Keratinocyte (primary cell): ENCODE data around the gene SERTAD4. TPM values are rescaled to one million over a fixed set of nuclear protein-coding genes. Genes with fewer than 3 reads are reported as not detected.
A peak's percentile ranks its signal among the peaks of the same experiment; 100 is the strongest.

Source experiments
- DNase-seq: peaks from one replicate; pipeline ENCODE4 v3.0.0-alpha.2; 2011; ENCODE audit warnings: low read depth, missing footprints, low spot score
- FAIRE-seq: peaks from 2 replicates; lab custom pipeline; 2011; peaks lifted over from hg19 to GRCh38; lab: Jason Lieb, UNC
- H2AFZ ChIP-seq: 2 replicates; pipeline ENCODE4 v1.6.0; 2012; ENCODE audit warnings: low read length, control low read depth, inconsistent platforms; ENCODE audit not compliant: control insufficient read depth
- H3K27ac ChIP-seq: 2 replicates; pipeline ENCODE4 v1.5.1; 2011; ENCODE audit warnings: low read length; ENCODE audit not compliant: control insufficient read depth, insufficient read depth
- H3K27me3 ChIP-seq: 3 replicates; pipeline ENCODE4 v1.6.0; 2011; ENCODE audit warnings: low read length; ENCODE audit not compliant: control insufficient read depth, insufficient read depth; ENCODE audit errors: extremely low read depth
- H3K36me3 ChIP-seq, 2 experiments: 2 replicates in 1 of 2; 3 replicates in 1 of 2; pipeline ENCODE4 v1.5.1; 2011; ENCODE audit warnings: low read length in 2 of 2, mild to moderate bottlenecking in 1 of 2; ENCODE audit not compliant: control insufficient read depth in 2 of 2, insufficient read depth in 2 of 2; ENCODE audit errors: extremely low read depth in 1 of 2
- H3K4me1 ChIP-seq: 3 replicates; pipeline ENCODE4 v1.5.1; 2011; ENCODE audit warnings: low read length; ENCODE audit not compliant: control insufficient read depth, insufficient read depth; ENCODE audit errors: extremely low read depth
- H3K4me2 ChIP-seq: 3 replicates; pipeline ENCODE4 v1.6.0; 2011; ENCODE audit warnings: low read depth, low read length; ENCODE audit not compliant: control insufficient read depth, insufficient read depth; ENCODE audit errors: extremely low read depth
- H3K4me3 ChIP-seq, 3 experiments: fragments of 200-600 bp in 1 of 3; sonication (generic) in 1 of 3; 2 replicates in 2 of 3; 3 replicates in 1 of 3; pipeline ENCODE4 v1.5.1; 2011 to 2016; ENCODE audit warnings: low read length in 3 of 3, mild to moderate bottlenecking in 3 of 3, control low read depth in 2 of 3, inconsistent platforms in 1 of 3, low read depth in 1 of 3, mixed read lengths in 1 of 3, mixed run types in 1 of 3, moderate library complexity in 1 of 3; ENCODE audit not compliant: control insufficient read depth in 2 of 3, insufficient read depth in 2 of 3; ENCODE audit errors: extremely low read depth in 1 of 3
- H3K79me2 ChIP-seq: 2 replicates; pipeline ENCODE4 v1.6.0; 2012; ENCODE audit warnings: low read length; ENCODE audit not compliant: control insufficient read depth, insufficient read depth
- H3K9ac ChIP-seq: 3 replicates; pipeline ENCODE4 v1.6.0; 2011; ENCODE audit warnings: low read length; ENCODE audit not compliant: control insufficient read depth, insufficient read depth; ENCODE audit errors: extremely low read depth
- H3K9me1 ChIP-seq: 3 replicates; pipeline ENCODE4 v1.6.0; 2011; ENCODE audit warnings: low read length; ENCODE audit not compliant: control insufficient read depth, insufficient read depth; ENCODE audit errors: extremely low read depth
- H3K9me3 ChIP-seq: 2 replicates; pipeline ENCODE4 v1.5.1; 2012; ENCODE audit warnings: low read depth, low read length; ENCODE audit not compliant: control insufficient read depth
- H4K20me1 ChIP-seq: 3 replicates; pipeline ENCODE4 v1.6.0; 2011; ENCODE audit warnings: low read length; ENCODE audit not compliant: control insufficient read depth, insufficient read depth; ENCODE audit errors: extremely low read depth
- EZH2 ChIP-seq: IDR thresholded peaks from one replicate; pipeline ENCODE4 v1.6.1; 2012; ENCODE audit warnings: inconsistent platforms, mild to moderate bottlenecking, low read length, moderate library complexity
- dilution Hi-C: fragments of 300-500 bp; cut with MboI; formaldehyde crosslinking; loops from one replicate; pipeline ENCODE4 v1.7.0; 2020; ENCODE audit warnings: low sequenced_read_pairs; ENCODE audit not compliant: extremely low pct_ligation_motif_present
- polyA plus RNA-seq, 5 experiments: library from polyadenylated mRNA; depleted of rRNA in 3 of 5; stranded (reverse) in 3 of 5; stranded (forward) in 1 of 5; unstranded in 1 of 5; fragments of >200 nt; gene quantifications; 1 replicate in 1 of 5; 2 replicates in 3 of 5; 3 replicates in 1 of 5; pipeline versions ENCODE4 v1.2.1 to v1.2.3, GENCODE V29; 2011 to 2012; ENCODE audit warnings: missing spikeins in 2 of 5, low read depth in 1 of 5, low replicate concordance in 1 of 5
- TF ChIP-seq, protein P1 (sequence below), 3 experiments: IDR thresholded peaks in 1 of 3; conservative IDR thresholded peaks in 1 of 3; optimal IDR thresholded peaks in 1 of 3; 2 replicates in 2 of 3; 3 replicates in 1 of 3; pipeline versions ENCODE3 to v1.5.1; 2011; ENCODE audit warnings: low read length in 3 of 3, mild to moderate bottlenecking in 3 of 3, moderate library complexity in 2 of 3, control low read depth in 1 of 3, inconsistent platforms in 1 of 3; ENCODE audit not compliant: insufficient read depth in 2 of 3; ENCODE audit errors: extremely low read depth in 1 of 3

Gene SERTAD4
- polyA plus RNA-seq, 1 donor (not counting 4 experiments of a cell fraction or from before 2014, with no cell fraction given), result 3.4 TPM

DNA sequence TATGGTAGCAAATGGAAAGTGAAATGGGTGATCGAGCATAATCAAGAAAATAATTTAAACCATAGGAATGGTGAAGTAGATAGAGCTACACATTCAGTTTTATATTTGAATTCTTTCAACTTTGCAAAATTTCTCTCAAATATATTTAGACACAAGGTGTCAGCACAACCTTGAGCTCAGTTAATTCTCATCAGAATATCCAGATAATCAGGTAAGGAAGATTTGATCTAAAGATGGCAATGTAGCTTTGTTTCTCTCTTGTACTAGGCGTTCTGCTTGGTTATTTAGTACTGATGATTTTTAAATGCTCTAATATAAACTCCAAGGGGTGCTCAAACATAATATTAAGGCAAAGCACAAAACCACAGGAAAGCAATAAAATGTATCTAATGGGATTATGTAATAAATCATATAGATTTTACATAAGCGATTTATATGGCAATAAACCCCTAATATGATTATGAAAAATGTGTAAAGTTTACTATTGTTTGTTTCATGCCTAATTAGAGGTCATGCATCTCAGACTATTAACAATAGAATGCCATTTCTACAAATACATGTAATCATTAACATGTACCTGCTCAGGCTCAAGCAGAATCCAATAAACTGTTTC lies 32.4 kb upstream of the SERTAD4 start:
- Histone ChIP-seq H3K9me3 (peaks cover 3% of the 10 kb centered on the region), H3K9me1 (no peaks in the 10 kb centered on the region), H3K4me3 (no peak overlapping the region), H3K36me3 (no peaks in the 10 kb centered on the region), H2AFZ (no peak overlapping the region), H3K4me2 (no peak overlapping the region), H4K20me1 (no peaks in the 10 kb centered on the region), H3K27me3 (no peaks in the 10 kb centered on the region), H3K4me1 (peaks cover 6% of the 10 kb centered on the region), H3K9ac (no peak overlapping the region), H3K79me2 (no peaks in the 10 kb centered on the region), H3K27ac (no peak overlapping the region)
- dilution Hi-C loops, result no loop called here
- no peak for DNase-seq
- no peak for FAIRE-seq
- TF ChIP-seq EZH2, result no peak
- TF ChIP-seq, protein P1, sequence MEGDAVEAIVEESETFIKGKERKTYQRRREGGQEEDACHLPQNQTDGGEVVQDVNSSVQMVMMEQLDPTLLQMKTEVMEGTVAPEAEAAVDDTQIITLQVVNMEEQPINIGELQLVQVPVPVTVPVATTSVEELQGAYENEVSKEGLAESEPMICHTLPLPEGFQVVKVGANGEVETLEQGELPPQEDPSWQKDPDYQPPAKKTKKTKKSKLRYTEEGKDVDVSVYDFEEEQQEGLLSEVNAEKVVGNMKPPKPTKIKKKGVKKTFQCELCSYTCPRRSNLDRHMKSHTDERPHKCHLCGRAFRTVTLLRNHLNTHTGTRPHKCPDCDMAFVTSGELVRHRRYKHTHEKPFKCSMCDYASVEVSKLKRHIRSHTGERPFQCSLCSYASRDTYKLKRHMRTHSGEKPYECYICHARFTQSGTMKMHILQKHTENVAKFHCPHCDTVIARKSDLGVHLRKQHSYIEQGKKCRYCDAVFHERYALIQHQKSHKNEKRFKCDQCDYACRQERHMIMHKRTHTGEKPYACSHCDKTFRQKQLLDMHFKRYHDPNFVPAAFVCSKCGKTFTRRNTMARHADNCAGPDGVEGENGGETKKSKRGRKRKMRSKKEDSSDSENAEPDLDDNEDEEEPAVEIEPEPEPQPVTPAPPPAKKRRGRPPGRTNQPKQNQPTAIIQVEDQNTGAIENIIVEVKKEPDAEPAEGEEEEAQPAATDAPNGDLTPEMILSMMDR (optimal IDR thresholded peaks at IDR 0.05 in 1 of 3, IDR thresholded peaks at IDR 0.05 in 1 of 3, conservative IDR thresholded peaks at IDR 0.05 in 1 of 3; ENCODE audit: extremely low read depth in 1 of 3, insufficient read depth in 2 of 3, low read length in 3 of 3), result no peak

DNA sequence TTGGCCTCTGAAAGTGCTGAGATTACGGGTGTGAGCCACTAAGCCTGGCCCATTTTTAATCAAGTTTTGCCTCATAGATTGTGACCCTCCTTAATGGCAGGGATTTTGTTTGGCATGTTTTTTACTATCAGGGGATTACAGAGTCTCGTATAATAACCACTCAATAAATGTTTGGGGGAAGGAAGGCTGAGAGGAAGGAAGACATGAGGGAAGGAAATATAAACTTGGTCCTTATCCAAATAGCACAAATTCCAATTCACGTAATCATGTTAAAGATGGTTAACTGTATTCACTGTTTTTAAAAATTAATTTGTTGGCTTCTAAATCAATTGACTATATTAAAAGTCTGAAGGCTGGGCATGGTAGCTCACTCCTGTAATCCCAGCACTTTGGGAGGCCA lies 30.9 kb upstream of the SERTAD4 start:
- no peaks in the 10 kb centered on the region for H3K79me2 ChIP-seq
- dilution Hi-C loops, result no loop called here
- no peak overlapping the region for H3K9ac ChIP-seq
- no peak for TF ChIP-seq EZH2
- TF ChIP-seq, protein P1 (optimal IDR thresholded peaks at IDR 0.05 in 1 of 3, IDR thresholded peaks at IDR 0.05 in 1 of 3, conservative IDR thresholded peaks at IDR 0.05 in 1 of 3; ENCODE audit: extremely low read depth in 1 of 3, insufficient read depth in 2 of 3, low read length in 3 of 3), result no peak
- H4K20me1 ChIP-seq, result no peaks in the 10 kb centered on the region
- FAIRE-seq, result no peak
- no peaks in the 10 kb centered on the region for H3K27me3 ChIP-seq
- H3K27ac ChIP-seq, result no peak overlapping the region
- peak overlapping the region; percentile 9 for H3K4me2 ChIP-seq
- H3K4me1 ChIP-seq, result peaks cover 6% of the 10 kb centered on the region
- no peaks in the 10 kb centered on the region for H3K9me1 ChIP-seq
- H3K9me3 ChIP-seq, result no peaks in the 10 kb centered on the region
- H2AFZ ChIP-seq, result no peak overlapping the region
- no peaks in the 10 kb centered on the region for H3K36me3 ChIP-seq
- no peak for DNase-seq
- no peak overlapping the region for H3K4me3 ChIP-seq
